OCI-LY3 (cell line): Measurements from ENCODE around the gene ARID5B.

Experiments used
- H2AFZ ChIP-seq: fragments of 200-600, 300-600 bp; shearing (Covaris generic); 2 replicates; pipeline ENCODE4 v1.6.0; 2014; ENCODE audit warnings: antibody characterized with exemption, low read depth, low read length
- H3K27ac ChIP-seq: fragments of 200-600, 300-600 bp; sonication (generic); 2 replicates; pipeline ENCODE4 v1.5.1; 2014; ENCODE audit warnings: mild to moderate bottlenecking, low read length, moderate library complexity, mixed read lengths
- H3K27me3 ChIP-seq: fragments of 200-600, 300-600 bp; sonication (generic); 2 replicates; pipeline ENCODE4 v1.6.1; 2014; ENCODE audit warnings: low read depth, low read length, mixed read lengths
- H3K36me3 ChIP-seq: fragments of 200-600, 300-600 bp; sonication (generic); replicated peaks from 2 replicates; pipeline ENCODE3; 2014; ENCODE audit warnings: low read depth, low read length, mixed read lengths
- H3K4me1 ChIP-seq: fragments of 300-600, 200-600 bp; sonication (generic); 2 replicates; pipeline ENCODE4 v1.6.1; 2014; ENCODE audit warnings: low read length, mixed read lengths
- H3K4me2 ChIP-seq: fragments of 200-600, 300-600 bp; sonication (generic); 2 replicates; pipeline ENCODE4 v1.6.1; 2014; ENCODE audit warnings: low read length, mixed read lengths
- H3K4me3 ChIP-seq: fragments of 300-600, 200-600 bp; sonication (generic); 2 replicates; pipeline ENCODE4 v1.5.1; 2014; ENCODE audit warnings: antibody characterized with exemption, mild to moderate bottlenecking, low read length, moderate library complexity
- H3K79me2 ChIP-seq: fragments of 300-600, 200-600 bp; shearing (Covaris generic); 2 replicates; pipeline ENCODE4 v1.6.1; 2014; ENCODE audit warnings: mild to moderate bottlenecking, low read length, mixed read lengths
- H3K9ac ChIP-seq: fragments of 300-600, 200-600 bp; shearing (Covaris generic); 2 replicates; pipeline ENCODE4 v1.6.0; 2014; ENCODE audit warnings: mild to moderate bottlenecking, low read length, moderate library complexity
- H3K9me3 ChIP-seq: fragments of 200-600, 300-600 bp; shearing (Covaris generic); 2 replicates; pipeline ENCODE4 v1.6.1; 2014; ENCODE audit warnings: low read length, mixed read lengths; ENCODE audit not compliant: insufficient read depth
- H4K20me1 ChIP-seq: fragments of 200-600, 300-600 bp; sonication (generic); 2 replicates; pipeline ENCODE4 v1.6.1; 2016; ENCODE audit warnings: low read length, mixed read lengths; ENCODE audit not compliant: insufficient read depth
- EZH2phosphoT487 ChIP-seq: fragments of 200-600 bp; shearing (Covaris generic); IDR thresholded peaks from 2 replicates; pipeline ENCODE4 v1.6.1; 2018; ENCODE audit warnings: antibody characterized with exemption, mixed run types, low read depth
- TF ChIP-seq, protein P1 (sequence below): fragments of 200-600, 300-600 bp; sonication (generic); IDR thresholded peaks from 2 replicates; pipeline ENCODE4 v1.5.1; 2014; ENCODE audit warnings: antibody characterized with exemption, low read length, low read depth

The ARID5B gene

GRCh38 chr10:62109587-62110293 lies 208.2 kb downstream of the ARID5B start:
- no peaks in the 10 kb centered on the region for H3K36me3 ChIP-seq
- H3K9me3 ChIP-seq: no peaks in the 10 kb centered on the region
- no peaks in the 10 kb centered on the region for H3K79me2 ChIP-seq
- H3K4me1 ChIP-seq: peaks cover 85% of the 10 kb centered on the region
- TF ChIP-seq EZH2phosphoT487: no peak
- TF ChIP-seq, protein P1, sequence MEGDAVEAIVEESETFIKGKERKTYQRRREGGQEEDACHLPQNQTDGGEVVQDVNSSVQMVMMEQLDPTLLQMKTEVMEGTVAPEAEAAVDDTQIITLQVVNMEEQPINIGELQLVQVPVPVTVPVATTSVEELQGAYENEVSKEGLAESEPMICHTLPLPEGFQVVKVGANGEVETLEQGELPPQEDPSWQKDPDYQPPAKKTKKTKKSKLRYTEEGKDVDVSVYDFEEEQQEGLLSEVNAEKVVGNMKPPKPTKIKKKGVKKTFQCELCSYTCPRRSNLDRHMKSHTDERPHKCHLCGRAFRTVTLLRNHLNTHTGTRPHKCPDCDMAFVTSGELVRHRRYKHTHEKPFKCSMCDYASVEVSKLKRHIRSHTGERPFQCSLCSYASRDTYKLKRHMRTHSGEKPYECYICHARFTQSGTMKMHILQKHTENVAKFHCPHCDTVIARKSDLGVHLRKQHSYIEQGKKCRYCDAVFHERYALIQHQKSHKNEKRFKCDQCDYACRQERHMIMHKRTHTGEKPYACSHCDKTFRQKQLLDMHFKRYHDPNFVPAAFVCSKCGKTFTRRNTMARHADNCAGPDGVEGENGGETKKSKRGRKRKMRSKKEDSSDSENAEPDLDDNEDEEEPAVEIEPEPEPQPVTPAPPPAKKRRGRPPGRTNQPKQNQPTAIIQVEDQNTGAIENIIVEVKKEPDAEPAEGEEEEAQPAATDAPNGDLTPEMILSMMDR: no peak
- peak overlapping the region; percentile 52 for H3K4me3 ChIP-seq
- no peaks in the 10 kb centered on the region for H3K27me3 ChIP-seq
- H3K27ac ChIP-seq: peak overlapping the region; percentile 98
- H3K4me2 ChIP-seq: peak overlapping the region; percentile 78
- H4K20me1 ChIP-seq: no peaks in the 10 kb centered on the region
- H3K9ac ChIP-seq: peak overlapping the region; percentile 86
- no peak overlapping the region for H2AFZ ChIP-seq

DNA sequence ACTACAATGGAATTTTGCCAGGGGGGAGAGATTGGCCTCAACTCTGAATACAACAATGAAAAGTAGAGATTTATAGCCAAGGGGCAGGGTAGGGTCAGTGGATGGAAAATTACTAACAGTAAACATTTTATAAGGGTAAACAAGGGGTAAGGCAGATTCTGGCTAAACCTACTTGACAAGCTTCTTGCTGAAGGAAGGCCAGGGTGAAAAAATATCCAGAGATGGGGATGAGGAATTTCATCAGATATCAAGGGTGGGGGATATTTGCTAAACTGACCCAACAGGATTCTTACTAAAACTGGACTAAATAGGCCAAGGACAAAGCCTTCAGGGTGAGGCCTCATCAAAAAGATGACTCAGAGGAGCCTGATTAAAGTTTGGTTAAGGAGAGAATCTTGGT lies 210.8 kb downstream of the ARID5B start:
- no peak overlapping the region for H2AFZ ChIP-seq
- no peak overlapping the region for H3K9ac ChIP-seq
- H3K9me3 ChIP-seq: no peaks in the 10 kb centered on the region
- no peaks in the 10 kb centered on the region for H4K20me1 ChIP-seq
- H3K4me1 ChIP-seq: peaks cover 60% of the 10 kb centered on the region
- H3K79me2 ChIP-seq: no peaks in the 10 kb centered on the region
- no peak for TF ChIP-seq EZH2phosphoT487
- TF ChIP-seq, protein P1: no peak
- H3K36me3 ChIP-seq: no peaks in the 10 kb centered on the region
- no peak overlapping the region for H3K4me2 ChIP-seq
- H3K4me3 ChIP-seq: no peak overlapping the region
- H3K27ac ChIP-seq: no peak overlapping the region
- H3K27me3 ChIP-seq: no peaks in the 10 kb centered on the region

- Histone ChIP-seq H3K4me2 (peak overlapping the region; percentile 14), H3K4me1 (peaks cover 54% of the 10 kb centered on the region), H3K9ac (no peak overlapping the region)
These were observed 211.5 kb downstream of the ARID5B start for GRCh38 chr10:62112963-62113362.

GRCh38 chr10:62113680-62114079 lies 212.2 kb downstream of the ARID5B start:
- H3K36me3 ChIP-seq: no peaks in the 10 kb centered on the region
- H3K4me2 ChIP-seq: peak overlapping the region; percentile 14
- no peaks in the 10 kb centered on the region for H3K9me3 ChIP-seq
- no peaks in the 10 kb centered on the region for H3K27me3 ChIP-seq
- H3K4me1 ChIP-seq: peaks cover 47% of the 10 kb centered on the region
- no peak for TF ChIP-seq EZH2phosphoT487
- TF ChIP-seq, protein P1: no peak
- H3K4me3 ChIP-seq: no peak overlapping the region
- no peak overlapping the region; the same call in 1 of the 2 replicates for H2AFZ ChIP-seq
- no peaks in the 10 kb centered on the region for H4K20me1 ChIP-seq
- H3K9ac ChIP-seq: no peak overlapping the region
- no peaks in the 10 kb centered on the region for H3K79me2 ChIP-seq
- H3K27ac ChIP-seq: 0 out of 2 replicates have a peak overlapping the region, but pooled peaks have one; percentile 1

More at GRCh38 chr10:62112963-62113362, 211.5 kb downstream of the ARID5B start:
- H3K27ac ChIP-seq: no peak overlapping the region
- H3K4me3 ChIP-seq: no peak overlapping the region
- H3K27me3 ChIP-seq: no peaks in the 10 kb centered on the region
- no peaks in the 10 kb centered on the region for H4K20me1 ChIP-seq
- H3K9me3 ChIP-seq: no peaks in the 10 kb centered on the region
- TF ChIP-seq, protein P1: no peak
- no peak for TF ChIP-seq EZH2phosphoT487
- no peak overlapping the region for H2AFZ ChIP-seq
- no peaks in the 10 kb centered on the region for H3K79me2 ChIP-seq
- no peaks in the 10 kb centered on the region for H3K36me3 ChIP-seq
